Measurements from ENCODE around the gene MMP24OS. TPM values are rescaled to one million over a fixed set of nuclear protein-coding genes. Genes with fewer than 3 reads are reported as not detected.

The MMP24OS gene
- total RNA-seq, 4 donors from 2014 or later, result 19.6 to 47.2 (median 26.9) TPM

- no peaks in the 10 kb centered on the region for H3K9me3 ChIP-seq
- H3K27ac ChIP-seq, result no peak overlapping the region
- WGBS, 2 donors (ENCODE audit: low coverage in 1 of 2), result no CpG with 5 or more reads among the region's 17 CpGs
- peaks cover 3% of the 10 kb centered on the region for H3K27me3 ChIP-seq
- no peak overlapping the region for H3K4me3 ChIP-seq
- no peak for TF ChIP-seq EP300 (IDR thresholded peaks at IDR 0.05)
- TF ChIP-seq POLR2A (IDR thresholded peaks at IDR 0.05), result no peak
- no peak for TF ChIP-seq CTCF (IDR thresholded peaks at IDR 0.05)
- TF ChIP-seq POLR2AphosphoS5 (IDR thresholded peaks at IDR 0.05), result no peak
- H3K36me3 ChIP-seq, result peaks cover 0 to 5% of the 10 kb centered on the region in 2 donors
- H3K4me1 ChIP-seq, result peaks cover 6 to 29% (median 15%) of the 10 kb centered on the region in 3 donors
- no peak for ATAC-seq
Observed at GRCh38 chr20:35286899-35287508, 9.1 kb upstream of the MMP24OS start.

GRCh38 chr20:35286077-35286898 lies 8.4 kb upstream of the MMP24OS start:
- Histone ChIP-seq H3K4me1 (peaks cover 6 to 30% (median 15%) of the 10 kb centered on the region in 3 donors), H3K27ac (no peak overlapping the region), H3K9me3 (no peaks in the 10 kb centered on the region), H3K27me3 (no peaks in the 10 kb centered on the region), H3K4me3 (no peak overlapping the region), H3K36me3 (peaks cover 0 to 5% of the 10 kb centered on the region in 2 donors)
- TF ChIP-seq EP300 (IDR thresholded peaks at IDR 0.05) (no peak), POLR2AphosphoS5 (IDR thresholded peaks at IDR 0.05) (no peak), POLR2A (IDR thresholded peaks at IDR 0.05) (no peak), CTCF (IDR thresholded peaks at IDR 0.05) (no peak)
- no CpG with 5 or more reads among the region's 12 CpGs for WGBS, 2 donors (ENCODE audit: low coverage in 1 of 2)
- no peak for ATAC-seq

- no peak overlapping the region for H3K4me3 ChIP-seq
- no peaks in the 10 kb centered on the region for H3K9me3 ChIP-seq
- H3K36me3 ChIP-seq, result peaks cover 0 to 7% of the 10 kb centered on the region in 2 donors
- no peak overlapping the region for H3K27ac ChIP-seq
- no peak for TF ChIP-seq CTCF (IDR thresholded peaks at IDR 0.05)
- no peak for TF ChIP-seq POLR2A (IDR thresholded peaks at IDR 0.05)
- peaks cover 6 to 30% (median 15%) of the 10 kb centered on the region in 3 donors for H3K4me1 ChIP-seq
- H3K27me3 ChIP-seq, result no peaks in the 10 kb centered on the region
- 75 to 85% methylated on average over 5 of the region's 5 CpGs for WGBS, 2 donors (ENCODE audit: low coverage in 1 of 2)
- no peak for ATAC-seq
Observed at GRCh38 chr20:35285806-35286076, 7.8 kb upstream of the MMP24OS start.

- peaks cover 0 to 13% of the 10 kb centered on the region in 2 donors for H3K36me3 ChIP-seq
- 50 to 57% methylated on average over 14 to 15 of the region's 19 CpGs for WGBS, 2 donors (ENCODE audit: low coverage in 1 of 2)
- peak overlapping the region; percentile 17 to 87 (median 84) for H3K27ac ChIP-seq
- peak overlapping the region; percentile 83 to 90 for H3K4me3 ChIP-seq
- no peak for TF ChIP-seq EP300 (IDR thresholded peaks at IDR 0.05)
- no peak for TF ChIP-seq CTCF (IDR thresholded peaks at IDR 0.05)
- TF ChIP-seq POLR2A (IDR thresholded peaks at IDR 0.05), result no peak
- no peak for TF ChIP-seq POLR2AphosphoS5 (IDR thresholded peaks at IDR 0.05)
- H3K27me3 ChIP-seq, result no peaks in the 10 kb centered on the region
- H3K9me3 ChIP-seq, result no peaks in the 10 kb centered on the region
- H3K4me1 ChIP-seq, result peaks cover 6 to 30% (median 15%) of the 10 kb centered on the region in 3 donors
- peak; percentile 1 for ATAC-seq
Observed at GRCh38 chr20:35284992-35285805, 7.3 kb upstream of the MMP24OS start.

Measured in gastroesophageal sphincter (tissue), 4 donors.